SHP77 (cell line): ENCODE results near the gene PTX3.

Experiments
- DNase-seq, 2 experiments: peaks; one replicate each; lab custom pipeline; 2025; lab: John Stamatoyannopoulos, UW

Gene PTX3

GRCh38 chr3:157436583-157437291 is at the start of gene PTX3:
Gene PTX3, plus strand, starts transcription at chr3:157436850. Its CDS starts 84 bp downstream, at chr3:157436934.
- no peak for DNase-seq

- no peak for DNase-seq
Measured at GRCh38 chr3:157387708-157388435, 48.8 kb upstream of the PTX3 start.

GRCh38 chr3:157388976-157389375 is 47.7 kb upstream of the PTX3 start:
- no peak for DNase-seq

- DNase-seq = no peak
Measured at GRCh38 chr3:157390713-157391515, 45.7 kb upstream of the PTX3 start.

GRCh38 chr3:157392104-157392503 is 44.5 kb upstream of the PTX3 start:
- DNase-seq = no peak

GRCh38 chr3:157393113-157393512 is 43.5 kb upstream of the PTX3 start:
- DNase-seq = no peak

GRCh38 chr3:157394411-157394810 is 42.2 kb upstream of the PTX3 start:
- no peak for DNase-seq

- DNase-seq = no peak
Measured at GRCh38 chr3:157398598-157398997, 38.1 kb upstream of the PTX3 start.

GRCh38 chr3:157404381-157404780 is 32.3 kb upstream of the PTX3 start:
- no peak for DNase-seq

GRCh38 chr3:157405457-157405856 is 31.2 kb upstream of the PTX3 start:
- no peak for DNase-seq

- no peak for DNase-seq
Measured at GRCh38 chr3:157406394-157406793, 30.3 kb upstream of the PTX3 start.

GRCh38 chr3:157407769-157408168 is 28.9 kb upstream of the PTX3 start:
- DNase-seq = no peak

- no peak for DNase-seq
Measured at GRCh38 chr3:157408499-157409149, 28.0 kb upstream of the PTX3 start.

- DNase-seq = no peak
Measured at GRCh38 chr3:157409516-157409915, 27.1 kb upstream of the PTX3 start.

- DNase-seq = no peak
Measured at GRCh38 chr3:157410945-157411344, 25.7 kb upstream of the PTX3 start.

- DNase-seq = no peak
Measured at GRCh38 chr3:157412323-157412855, 24.3 kb upstream of the PTX3 start.

- DNase-seq = no peak
Measured at GRCh38 chr3:157414861-157415260, 21.8 kb upstream of the PTX3 start.

- no peak for DNase-seq
Measured at GRCh38 chr3:157416347-157417087, 20.1 kb upstream of the PTX3 start.

GRCh38 chr3:157417247-157417646 is 19.4 kb upstream of the PTX3 start:
- DNase-seq = no peak

- DNase-seq = no peak
Measured at GRCh38 chr3:157418104-157418503, 18.5 kb upstream of the PTX3 start.

- DNase-seq = no peak
Measured at GRCh38 chr3:157420606-157421130, 16.0 kb upstream of the PTX3 start.
